Measurements from ENCODE around the gene KLHL2.

- no peak for TF ChIP-seq MXI1 (IDR thresholded peaks at IDR 0.05; ENCODE audit: low read depth, low read length)
- no peak for TF ChIP-seq ATF3 (IDR thresholded peaks at IDR 0.05)
- no peak for TF ChIP-seq ATF3 (CRISPR knock-in tag; conservative IDR thresholded peaks at IDR 0.05)
Measured at GRCh38 chr4:165248102-165248501, 40.7 kb downstream of the KLHL2 start.
